ENCODE measurements around the gene ELAC2. TPM values are rescaled to one million over a fixed set of nuclear protein-coding genes. Genes with fewer than 3 reads are reported as not detected.

Gene ELAC2
- total RNA-seq, 2 donors from 2014 or later = 65.3 to 77.5 TPM

DNA sequence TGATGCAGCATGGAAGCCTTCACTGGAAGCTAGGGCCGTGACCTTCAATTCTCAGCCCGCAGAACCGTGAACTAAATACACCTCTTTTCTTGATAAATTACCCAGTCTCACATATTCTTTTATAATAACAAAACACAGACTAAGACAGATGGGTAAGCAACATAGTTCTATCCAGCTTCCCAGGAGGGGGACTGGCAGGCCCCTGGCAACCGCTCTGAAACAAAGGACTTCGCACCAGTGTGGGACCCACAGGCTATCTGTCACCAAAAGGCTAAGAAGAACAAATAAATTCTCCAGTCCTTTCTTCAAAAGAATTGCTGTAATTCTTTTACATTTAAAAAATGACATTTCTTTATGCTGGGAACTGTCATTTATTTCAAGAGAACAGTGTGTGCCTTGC, 19.0 kb downstream of the ELAC2 start:
- no peak for ATAC-seq
- Mint-ChIP-seq H3K36me3 (peaks cover 17 to 26% of the 10 kb centered on the region in 2 donors), H3K27ac (no peak overlapping the region), H3K9me3 (no peaks in the 10 kb centered on the region)
- no peak for DNase-seq (ENCODE audit: low spot score in 2 of 2)

DNA sequence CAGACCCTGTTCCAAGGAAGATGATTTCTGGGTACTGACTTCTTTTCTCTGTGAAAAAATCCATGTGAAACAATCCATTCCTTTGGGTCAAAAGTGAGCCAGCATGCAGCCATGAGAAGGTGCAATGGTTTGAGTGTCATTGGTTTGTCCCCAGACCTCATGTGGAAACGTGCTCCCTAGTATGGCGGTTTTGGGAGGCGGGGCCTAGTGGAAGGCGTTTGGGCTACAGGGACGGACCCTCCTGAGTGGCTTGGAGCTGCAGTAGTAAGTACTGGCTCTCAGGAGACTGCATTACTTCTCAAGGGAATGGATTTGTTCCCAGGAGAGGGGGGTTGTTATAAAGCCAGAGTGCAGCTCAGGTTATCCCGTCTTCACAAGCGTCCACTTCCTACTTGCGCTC, 19.4 kb downstream of the ELAC2 start:
- DNase-seq (ENCODE audit: low spot score in 2 of 2) (no peak), ATAC-seq (no peak)
- H3K36me3 Mint-ChIP-seq = peaks cover 17 to 23% of the 10 kb centered on the region in 2 donors
- no peaks in the 10 kb centered on the region for H3K9me3 Mint-ChIP-seq
- H3K27ac Mint-ChIP-seq = no peak overlapping the region

DNA sequence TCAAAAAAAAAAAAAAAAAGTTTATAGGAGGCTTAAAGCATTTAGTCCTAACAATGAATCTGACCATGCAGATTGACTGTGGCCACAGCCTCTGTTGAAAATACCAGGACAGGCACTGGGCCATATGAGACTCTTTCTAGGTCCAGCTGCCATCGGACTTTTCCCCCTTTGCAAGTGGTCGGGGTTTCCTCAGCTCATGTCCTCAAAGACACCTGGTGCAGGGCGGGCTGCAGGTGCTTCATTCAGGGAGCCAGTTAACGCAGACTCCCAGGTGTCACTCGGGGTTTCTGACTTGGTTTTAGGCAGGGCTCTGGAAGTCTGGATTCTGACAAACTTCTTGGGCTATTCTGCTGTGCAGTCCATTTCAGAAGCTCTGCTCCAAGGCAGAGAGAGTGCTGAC, 20.9 kb downstream of the ELAC2 start:
- Mint-ChIP-seq H3K36me3 (peaks cover 20 to 27% of the 10 kb centered on the region in 2 donors), H3K27ac (no peak overlapping the region), H3K9me3 (no peaks in the 10 kb centered on the region)
- no peak for DNase-seq (ENCODE audit: low spot score in 2 of 2)
- ATAC-seq = no peak

DNA sequence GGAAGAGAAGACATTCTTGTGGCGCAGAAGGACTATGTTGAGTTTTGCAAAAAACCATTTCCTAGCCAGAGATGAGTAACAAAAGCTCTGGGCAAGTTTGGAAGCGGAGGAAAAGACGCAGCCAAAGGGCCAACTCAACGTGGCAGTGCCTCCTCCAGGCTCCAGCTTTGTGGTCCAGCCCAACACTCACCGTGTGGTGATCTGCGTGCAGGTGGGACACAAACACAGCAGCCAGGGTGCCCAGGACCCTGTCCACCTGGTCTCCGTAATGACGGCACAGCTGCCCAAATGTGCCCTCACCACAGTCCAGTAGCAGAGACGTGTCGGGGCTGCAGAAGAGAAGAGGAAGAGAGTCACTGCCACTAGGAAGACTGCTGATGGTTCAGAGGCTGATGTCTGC, 21.5 kb downstream of the ELAC2 start:
- Mint-ChIP-seq H3K9me3 (no peaks in the 10 kb centered on the region), H3K36me3 (peaks cover 26 to 33% of the 10 kb centered on the region in 2 donors)

DNA sequence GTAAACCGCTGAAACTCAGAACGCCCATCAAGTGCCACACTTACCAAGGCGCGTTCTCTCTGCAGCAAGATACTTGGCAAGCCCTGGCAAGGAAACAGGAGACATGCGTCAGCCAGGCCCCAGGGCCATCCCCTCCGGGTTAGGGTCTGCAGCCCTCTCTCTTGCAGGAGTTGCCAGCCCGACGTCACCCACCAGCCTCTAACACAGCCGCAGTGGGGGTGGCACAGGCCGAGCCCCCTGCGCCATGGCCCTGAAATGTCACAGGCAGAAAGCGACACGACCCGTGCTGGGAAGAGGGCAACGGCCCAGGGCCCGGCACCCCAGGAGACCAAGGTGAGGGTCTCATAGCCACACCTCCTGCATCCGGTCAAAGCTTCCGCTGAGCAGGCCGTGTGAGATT, 21.9 kb downstream of the ELAC2 start:
- no peaks in the 10 kb centered on the region for H3K9me3 Mint-ChIP-seq
- H3K36me3 Mint-ChIP-seq = peaks cover 30 to 34% of the 10 kb centered on the region in 2 donors
- no peak overlapping the region for H3K27ac Mint-ChIP-seq
- no peak for DNase-seq (ENCODE audit: low spot score in 2 of 2)
- no peak for ATAC-seq

More for the DNA sequence above, 21.5 kb downstream of the ELAC2 start:
- no peak for DNase-seq (ENCODE audit: low spot score in 2 of 2)
- ATAC-seq = no peak
- H3K27ac Mint-ChIP-seq = no peak overlapping the region

DNA sequence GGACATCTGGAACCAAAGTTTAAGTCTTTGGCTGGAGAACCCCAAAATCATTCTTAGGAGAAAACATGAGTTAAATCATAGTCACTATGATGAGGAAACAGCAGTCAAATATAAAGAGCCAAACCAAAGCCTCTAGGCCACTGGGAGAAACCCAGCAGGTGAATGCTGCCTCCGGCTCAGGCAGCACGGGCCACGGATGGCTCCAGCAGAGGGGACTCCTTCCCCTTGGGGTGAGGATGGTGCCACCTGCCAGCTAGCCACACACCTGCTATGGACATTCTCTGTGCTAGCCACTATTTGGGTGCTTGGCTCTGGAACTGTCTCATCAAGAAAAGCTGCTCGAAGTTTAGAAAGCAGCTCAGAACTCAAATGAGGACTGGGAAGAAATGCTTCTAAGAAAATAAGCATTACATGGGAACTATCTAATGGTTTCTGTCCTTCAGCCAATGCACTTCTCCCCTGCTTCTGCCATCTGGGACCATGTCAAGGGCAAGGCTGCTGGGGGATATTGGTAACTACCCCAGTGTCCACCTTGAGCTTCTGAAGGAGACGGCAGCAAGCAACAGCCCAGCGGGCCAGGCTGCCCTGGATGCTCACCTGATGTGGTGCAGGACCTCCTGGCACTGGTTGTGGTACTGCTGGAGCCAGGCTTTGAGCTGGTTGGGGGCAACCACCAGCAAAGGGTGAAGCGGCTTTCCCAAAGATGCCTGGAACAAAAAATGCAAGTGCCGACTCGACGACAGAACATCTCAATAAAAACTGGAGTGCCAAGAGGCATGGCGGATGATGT, 22.5 kb downstream of the ELAC2 start:
- ATAC-seq (no peak), DNase-seq (ENCODE audit: low spot score in 2 of 2) (no peak)
- Mint-ChIP-seq H3K9me3 (no peaks in the 10 kb centered on the region), H3K36me3 (peaks cover 35 to 36% of the 10 kb centered on the region in 2 donors), H3K27ac (no peak overlapping the region)

GRCh38 chr17:12994341-12995074, 23.3 kb downstream of the ELAC2 start:
- Mint-ChIP-seq H3K27ac (peak overlapping the region in 1 of 2 donors; percentile 68), H3K36me3 (peaks cover 42 to 44% of the 10 kb centered on the region in 2 donors), H3K9me3 (peaks cover 0 to 5% of the 10 kb centered on the region in 2 donors)
- ATAC-seq = no peak
- no peak for DNase-seq (ENCODE audit: low spot score in 2 of 2)

GRCh38 chr17:12993631-12994030, 24.2 kb downstream of the ELAC2 start:
- Mint-ChIP-seq H3K27ac (peak overlapping the region in 1 of 2 donors; percentile 60), H3K9me3 (peaks cover 0 to 5% of the 10 kb centered on the region in 2 donors), H3K36me3 (peaks cover 42% of the 10 kb centered on the region in 2 donors)
- ATAC-seq (no peak), DNase-seq (ENCODE audit: low spot score in 2 of 2) (no peak)

GRCh38 chr17:12992676-12993075, 25.2 kb downstream of the ELAC2 start:
- no peak for DNase-seq (ENCODE audit: low spot score in 2 of 2)
- H3K27ac Mint-ChIP-seq = no peak overlapping the region
- no peak for ATAC-seq
- peaks cover 39% of the 10 kb centered on the region in 2 donors for H3K36me3 Mint-ChIP-seq
- peaks cover 0 to 5% of the 10 kb centered on the region in 2 donors for H3K9me3 Mint-ChIP-seq

DNA sequence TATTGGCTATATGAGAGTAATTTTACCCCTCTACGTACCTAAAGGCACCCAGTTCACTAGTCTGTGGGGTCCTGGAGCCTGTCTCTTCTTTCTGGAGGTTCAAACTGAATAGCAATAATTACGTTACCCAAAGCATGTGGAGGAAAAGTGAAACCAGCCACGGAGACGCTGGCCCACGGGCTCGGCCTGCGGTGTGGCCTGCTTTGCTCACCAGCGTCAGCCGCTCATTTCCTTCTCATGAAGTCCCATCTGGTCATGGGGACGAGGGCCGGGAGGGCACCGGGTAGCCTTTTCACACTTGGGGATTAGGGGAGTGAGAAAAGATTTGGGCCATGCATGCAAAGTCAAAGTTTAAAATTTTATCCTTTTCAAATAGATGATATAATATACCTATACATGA, 26.9 kb downstream of the ELAC2 start:
- no peak for ATAC-seq
- Mint-ChIP-seq H3K36me3 (peaks cover 33 to 34% of the 10 kb centered on the region in 2 donors), H3K27ac (no peak overlapping the region), H3K9me3 (peaks cover 0 to 5% of the 10 kb centered on the region in 2 donors)
- DNase-seq (ENCODE audit: low spot score in 2 of 2) = no peak

DNA sequence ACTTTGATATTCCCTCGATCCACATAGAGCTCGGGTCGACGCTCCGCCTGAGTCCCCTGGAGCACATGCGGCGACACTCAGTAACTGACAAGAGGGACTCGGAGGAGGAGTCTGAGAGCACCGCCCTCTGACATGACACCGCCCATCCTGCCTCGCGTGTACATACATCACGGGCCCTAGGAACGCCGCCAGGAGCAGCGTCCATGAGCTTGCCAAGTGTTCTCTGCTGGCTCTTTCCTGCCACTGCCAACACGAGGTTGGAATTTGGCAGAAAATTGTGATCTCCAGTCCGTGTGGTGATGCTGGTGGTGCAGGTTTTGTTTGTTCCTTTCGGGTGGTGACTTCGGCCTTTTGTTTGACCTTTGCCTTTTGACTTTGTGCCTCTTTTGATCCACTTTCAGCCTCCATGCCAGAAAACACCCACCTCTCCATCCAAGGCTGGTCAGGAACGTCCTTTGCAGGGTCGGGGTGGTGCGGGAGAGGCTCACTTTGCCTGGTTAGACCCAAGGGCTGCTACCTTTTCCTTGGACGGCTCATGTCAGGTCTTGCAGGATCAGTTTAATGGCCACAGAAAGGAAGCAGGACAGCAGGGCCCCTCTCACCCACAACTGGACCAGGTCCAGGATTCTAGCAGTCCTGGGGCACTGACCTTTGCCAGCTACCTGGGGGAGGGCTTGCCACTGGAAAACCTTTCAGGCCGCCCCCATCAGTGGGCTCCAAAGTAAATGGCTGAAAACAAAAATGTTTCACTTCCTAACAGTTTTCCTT, 27.6 kb downstream of the ELAC2 start:
- Mint-ChIP-seq H3K9me3 (peaks cover 0 to 5% of the 10 kb centered on the region in 2 donors), H3K27ac (no peak overlapping the region), H3K36me3 (peaks cover 28 to 34% of the 10 kb centered on the region in 2 donors)
- DNase-seq (ENCODE audit: low spot score in 2 of 2) (no peak), ATAC-seq (no peak)

DNA sequence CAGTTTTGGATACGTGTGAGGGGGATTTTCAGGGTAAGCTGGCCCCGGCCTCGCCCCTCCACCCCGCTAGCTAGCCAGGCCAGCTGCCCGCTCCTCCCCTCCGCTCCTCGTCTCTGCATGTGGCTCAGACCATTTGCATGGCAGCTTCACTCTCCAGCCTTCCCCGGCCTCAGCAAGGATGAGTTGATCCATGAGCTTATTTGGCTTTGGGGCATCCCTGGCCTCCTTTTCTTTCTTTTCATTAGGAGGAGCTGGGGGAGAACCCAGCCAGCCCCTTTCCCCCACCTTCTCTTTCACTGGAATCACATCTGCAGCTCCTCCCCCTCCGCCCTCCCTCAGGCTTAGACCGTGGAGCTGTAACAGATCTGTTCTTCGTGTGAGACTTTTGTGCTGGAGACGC, 30.7 kb downstream of the ELAC2 start:
- ATAC-seq (no peak), DNase-seq (ENCODE audit: low spot score in 2 of 2) (no peak)
- Mint-ChIP-seq H3K9me3 (peaks cover 0 to 5% of the 10 kb centered on the region in 2 donors), H3K27ac (no peak overlapping the region), H3K36me3 (peaks cover 19 to 24% of the 10 kb centered on the region in 2 donors)

DNA sequence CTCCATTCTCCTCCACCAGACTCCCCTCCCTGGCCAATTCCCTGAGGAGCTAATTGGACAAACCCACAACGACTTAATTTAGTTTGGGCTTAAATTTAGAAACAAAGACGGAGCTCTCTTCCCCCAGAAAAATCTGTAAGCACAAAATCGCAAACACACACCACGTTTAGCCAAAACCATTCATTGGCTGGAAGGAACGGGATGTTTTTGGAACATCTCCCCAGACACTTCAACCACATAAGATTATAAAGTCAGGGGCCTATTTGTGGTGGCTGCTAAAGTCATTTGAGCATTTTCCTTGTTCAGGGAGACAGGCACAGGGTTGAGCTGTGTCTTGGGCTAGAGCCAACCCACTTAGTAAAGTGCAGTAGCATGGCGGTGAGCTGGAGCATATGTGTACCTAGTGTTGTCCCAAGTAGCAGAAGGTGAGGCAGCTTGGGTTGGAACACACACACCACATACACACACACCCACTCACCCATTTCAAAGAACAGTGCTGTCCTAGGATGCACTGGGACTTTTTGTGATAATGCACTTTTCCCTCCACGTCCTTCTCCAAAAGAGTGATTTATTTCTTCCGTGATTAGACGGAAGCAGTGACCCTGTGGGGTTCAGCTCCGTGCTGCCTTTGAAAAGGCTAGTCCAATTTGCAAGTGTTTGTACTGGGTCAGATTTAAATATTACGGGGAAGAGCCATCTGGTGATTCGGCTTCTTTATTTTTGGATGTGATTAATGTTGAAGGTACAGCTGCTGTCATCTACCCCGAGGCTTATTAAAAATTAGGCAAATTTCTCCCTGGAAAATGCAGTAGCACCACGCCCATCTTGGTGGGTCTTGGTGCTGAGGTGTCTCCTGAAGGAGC, 32.2 kb downstream of the ELAC2 start:
- peaks cover 0 to 5% of the 10 kb centered on the region in 2 donors for H3K9me3 Mint-ChIP-seq
- H3K27ac Mint-ChIP-seq = no peak overlapping the region
- peaks cover 9 to 10% of the 10 kb centered on the region in 2 donors for H3K36me3 Mint-ChIP-seq
- ATAC-seq = no peak
- DNase-seq (ENCODE audit: low spot score in 2 of 2) = no peak

DNA sequence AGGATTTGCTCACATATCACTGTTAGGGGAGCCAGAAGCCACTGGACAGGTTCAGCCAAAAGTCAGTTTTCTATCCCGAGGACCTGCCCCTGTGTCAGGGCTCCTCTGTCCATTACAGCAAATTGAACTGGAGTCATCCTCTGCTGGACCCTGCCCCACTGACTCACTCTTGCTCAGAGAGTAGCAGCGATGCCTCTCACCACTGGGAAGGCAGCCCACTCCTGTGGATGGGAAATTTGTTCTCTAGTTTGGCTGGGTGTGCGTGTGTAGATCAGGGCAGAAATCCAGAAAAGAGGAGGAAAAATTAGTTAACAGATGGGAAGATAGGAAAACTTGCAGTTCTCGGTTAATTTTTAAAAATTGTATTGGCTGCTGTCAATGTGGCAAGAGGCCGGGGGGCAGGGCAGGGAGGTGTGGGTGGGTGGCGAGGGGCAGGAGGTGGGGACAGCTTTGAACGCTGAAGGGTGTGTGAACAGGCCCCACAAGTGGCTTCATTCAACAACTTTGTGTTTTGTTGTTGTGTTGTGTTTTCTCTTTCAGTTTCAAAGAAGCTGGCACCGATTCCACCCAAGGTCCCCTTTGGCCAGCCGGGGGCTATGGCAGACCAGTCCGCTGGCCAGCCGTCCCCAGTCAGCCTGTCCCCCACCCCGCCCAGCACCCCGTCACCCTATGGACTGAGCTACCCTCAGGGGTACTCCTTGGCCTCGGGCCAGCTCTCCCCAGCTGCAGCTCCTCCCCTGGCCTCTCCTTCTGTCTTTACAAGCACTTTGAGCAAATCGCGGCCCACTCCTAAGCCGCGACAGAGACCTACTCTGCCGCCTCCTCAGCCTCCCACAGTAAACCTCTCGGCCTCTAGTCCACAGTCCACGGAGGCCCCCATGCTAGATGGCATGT, 33.6 kb downstream of the ELAC2 start:
- Mint-ChIP-seq H3K36me3 (no peaks in the 10 kb centered on the region), H3K9me3 (no peaks in the 10 kb centered on the region), H3K27ac (peak overlapping the region in 1 of 2 donors; percentile 10)
- DNase-seq (ENCODE audit: low spot score in 2 of 2) (no peak), ATAC-seq (no peak)

GRCh38 chr17:12982224-12982623, 35.6 kb downstream of the ELAC2 start:
- H3K9me3 Mint-ChIP-seq = no peaks in the 10 kb centered on the region
- ATAC-seq (no peak), DNase-seq (ENCODE audit: low spot score in 2 of 2) (no peak)
- H3K36me3 Mint-ChIP-seq = no peaks in the 10 kb centered on the region
- no peak overlapping the region for H3K27ac Mint-ChIP-seq

All from activated naive CD4-positive, alpha-beta T cell treated with anti-CD3 and anti-CD28 coated beads, Interleukin-2, amount 50 U/mL, for 72 hours (primary cell).